HepG2 (cell line): ENCODE data around the gene GIMAP8. TPM values are rescaled to one million over a fixed set of nuclear protein-coding genes. Genes with fewer than 3 reads are reported as not detected.

Source experiments
- ATAC-seq: fragments of 200-7000 bp; cut with Tn5 transposase; 3 replicates; pipeline ENCODE4 v1.9.1; 2020; ENCODE audit warnings: mild to moderate bottlenecking, moderate library complexity
- BruUV-seq: library from RNA; stranded (reverse); fragments of 400-500 nt; replicated peaks from 2 replicates; lab custom pipeline; 2021; lab: Mats Ljungman, UMichigan
- CTCF ChIA-PET: fragments of 300-600 bp; formaldehyde crosslinking; extraction: SDS; loops from one replicate; lab custom pipeline; 2021; ENCODE audit warnings: low total read pairs, inconsistent platforms, low intra/inter-chr PET ratio; lab: Yijun Ruan, JAX
- POLR2A ChIA-PET: fragments of 350-600 bp; sonication (Branson Sonifier 250); formaldehyde crosslinking; loops from one replicate; lab custom pipeline; 2020; ENCODE audit warnings: antibody characterized with exemption, inconsistent platforms; lab: Yijun Ruan, JAX
- DNase-seq: peaks from one replicate; pipeline ENCODE4 v3.0.0-alpha.2; 2015; ENCODE audit warnings: low spot score
- FAIRE-seq: peaks from 3 replicates; lab custom pipeline; 2011; peaks lifted over from hg19 to GRCh38; lab: Jason Lieb, UNC
- H2AFZ ChIP-seq: one replicate; pipeline ENCODE4 v1.6.1; 2011; ENCODE audit warnings: low read length, inconsistent platforms
- H3K27ac ChIP-seq: fragments of 300-600 bp; 3 replicates; pipeline ENCODE4 v1.8.0; 2011; ENCODE audit warnings: mixed run types, mild to moderate bottlenecking, mixed read lengths, low read length, inconsistent platforms; ENCODE audit not compliant: insufficient read depth; ENCODE audit errors: extremely low read length
- H3K27me3 ChIP-seq, 2 experiments: fragments of 200-600 bp in 1 of 2; 2 replicates in 1 of 2; 3 replicates in 1 of 2; pipeline versions ENCODE4 v1.6.0 to v1.8.0; 2011; ENCODE audit warnings: low read length in 2 of 2, mild to moderate bottlenecking in 2 of 2, moderate library complexity in 2 of 2, inconsistent platforms in 1 of 2; ENCODE audit not compliant: insufficient read depth in 2 of 2, control insufficient read depth in 1 of 2
- H3K36me3 ChIP-seq, 2 experiments: fragments of 200-600 bp in 1 of 2; replicated peaks in 1 of 2; 2 replicates in 1 of 2; 3 replicates in 1 of 2; pipeline versions ENCODE4 v1.5.1 to v1.8.0; 2011; ENCODE audit warnings: low read length in 2 of 2, inconsistent platforms in 1 of 2; ENCODE audit not compliant: insufficient read depth in 2 of 2, control insufficient read depth in 1 of 2
- H3K4me1 ChIP-seq: 2 replicates; pipeline ENCODE4 v1.5.1; 2012; ENCODE audit warnings: low read length, inconsistent platforms; ENCODE audit not compliant: insufficient read depth
- H3K4me2 ChIP-seq: 2 replicates; pipeline ENCODE4 v1.6.0; 2011; ENCODE audit warnings: low read depth, low read length, inconsistent platforms
- H3K4me3 ChIP-seq, 3 experiments: fragments of 200-600 bp in 1 of 3; sonication (generic), shearing (Covaris generic) in 1 of 3; replicated peaks in 1 of 3; 2 replicates each; pipeline ENCODE4 v1.5.1; 2011 to 2016; ENCODE audit warnings: low read length in 3 of 3, inconsistent platforms in 2 of 3, low read depth in 2 of 3, mild to moderate bottlenecking in 2 of 3, control low read depth in 1 of 3, mixed read lengths in 1 of 3; ENCODE audit not compliant: insufficient read depth in 1 of 3
- H3K79me2 ChIP-seq: one replicate; pipeline ENCODE4 v1.6.1; 2011; ENCODE audit warnings: low read length, inconsistent platforms; ENCODE audit not compliant: insufficient read depth
- H3K9ac ChIP-seq: 2 replicates; pipeline ENCODE4 v1.6.0; 2011; ENCODE audit warnings: mild to moderate bottlenecking, low read depth, low read length, inconsistent platforms; ENCODE audit not compliant: insufficient read depth
- H3K9me3 ChIP-seq: 2 replicates; pipeline ENCODE4 v1.5.1; 2012; ENCODE audit warnings: mild to moderate bottlenecking, low read length
- H4K20me1 ChIP-seq: 2 replicates; pipeline ENCODE4 v1.6.0; 2011; ENCODE audit warnings: inconsistent platforms, mild to moderate bottlenecking, low read length, moderate library complexity; ENCODE audit not compliant: insufficient read depth
- ATF7-NPFF ChIP-seq: sonication (generic); formaldehyde crosslinking; IDR thresholded peaks from 2 replicates; pipeline ENCODE4 v1.8.1; 2023; ENCODE audit warnings: mild to moderate bottlenecking, low read depth, missing genetic modification reagents, moderate library complexity
- CBFB ChIP-seq: sonication (generic); formaldehyde crosslinking; IDR thresholded peaks from 2 replicates; pipeline ENCODE4 v1.4.0; 2020; ENCODE audit warnings: missing genetic modification reagents
- GABPA ChIP-seq, 2 experiments: IDR thresholded peaks; 2 replicates each; pipeline ENCODE4 v1.6.1; 2011 to 2016; ENCODE audit warnings: low read depth in 2 of 2, low read length in 1 of 2, missing biosample characterization in 1 of 2, missing genetic modification characterization in 1 of 2
- GFI1 ChIP-seq: sonication (generic); formaldehyde crosslinking; IDR thresholded peaks from 2 replicates; pipeline ENCODE4 v1.5.0; 2020; ENCODE audit warnings: missing genetic modification reagents, mild to moderate bottlenecking, borderline replicate concordance
- HDAC1 ChIP-seq: sonication (generic); formaldehyde crosslinking; IDR thresholded peaks from 2 replicates; pipeline ENCODE4 v1.5.1; 2020; ENCODE audit warnings: mild to moderate bottlenecking, missing genetic modification reagents
- NAIF1 ChIP-seq: sonication (generic); formaldehyde crosslinking; IDR thresholded peaks from 2 replicates; pipeline ENCODE4 v1.5.0; 2020; ENCODE audit warnings: mild to moderate bottlenecking, missing genetic modification reagents, borderline replicate concordance
- PATZ1 ChIP-seq: sonication (generic); formaldehyde crosslinking; IDR thresholded peaks from 2 replicates; pipeline ENCODE4 v1.4.0; 2020; ENCODE audit warnings: missing genetic modification reagents
- PLSCR1 ChIP-seq: sonication (generic); formaldehyde crosslinking; IDR thresholded peaks from 2 replicates; pipeline ENCODE4 v1.5.0; 2020; ENCODE audit warnings: missing genetic modification reagents, mild to moderate bottlenecking, borderline replicate concordance
- PPARG ChIP-seq: conservative IDR thresholded peaks from 2 replicates; pipeline ENCODE4 v1.6.1; 2016; ENCODE audit warnings: missing biosample characterization, missing genetic modification reagents
- RAD21 ChIP-seq: fragments of 450-650 bp; formaldehyde crosslinking; IDR thresholded peaks from 2 replicates; pipeline ENCODE4 v1.5.0; 2020; ENCODE audit warnings: mild to moderate bottlenecking
- SNRNP70 ChIP-seq: fragments of 200-400 bp; formaldehyde crosslinking; IDR thresholded peaks from 2 replicates; pipeline ENCODE4 v1.6.1; 2017; ENCODE audit warnings: mild to moderate bottlenecking, low read depth, low read length, moderate library complexity
- ZFP1 ChIP-seq: IDR thresholded peaks from 2 replicates; pipeline ENCODE4 v1.6.1; 2016
- ZFYVE20 ChIP-seq: sonication (generic); formaldehyde crosslinking; IDR thresholded peaks from 2 replicates; pipeline ENCODE4 v1.8.0; 2023; ENCODE audit warnings: low read depth, mild to moderate bottlenecking, moderate library complexity, missing genetic modification reagents, borderline replicate concordance
- ZMYM4 ChIP-seq: sonication (generic); formaldehyde crosslinking; IDR thresholded peaks from 2 replicates; pipeline ENCODE4 v1.8.1; 2023; ENCODE audit warnings: mild to moderate bottlenecking, missing genetic modification reagents
- ZNF234 ChIP-seq: sonication (generic); formaldehyde crosslinking; conservative IDR thresholded peaks from 2 replicates; pipeline ENCODE4 v1.5.1; 2020; ENCODE audit warnings: mild to moderate bottlenecking, missing genetic modification reagents
- WGBS: methylation state at CpG from one replicate; pipeline ENCODE4 v1.1.6; 2017; ENCODE audit warnings: low lambda C conversion rate; 5-methylcytosine and 5-hydroxymethylcytosine counted together
- in situ Hi-C: cut with HindIII; loops from 2 replicates; pipeline ENCODE4 v1.10.0; 2017; ENCODE audit warnings: low pct_unique_long_range_greater_than_20kb; ENCODE audit not compliant: extremely low pct_ligation_motif_present
- intact Hi-C: fragments of 100-400 bp; cut with micrococcal nuclease; formaldehyde crosslinking; loops from one replicate; pipeline ENCODE4 v1.10.0; 2022; ENCODE audit not compliant: unreplicated experiment
- polyA plus RNA-seq, 8 experiments: library from polyadenylated mRNA; depleted of rRNA in 3 of 8; stranded (reverse) in 7 of 8; unstranded in 1 of 8; fragments of >200 nt; fragmentation: Illumina TruSeq in 4 of 8; extraction: Trizol in 4 of 8; gene quantifications; 2 replicates each; pipeline versions ENCODE4 v1.2.1 to v1.2.3, GENCODE V29; 2011 to 2016; ENCODE audit warnings: low read depth in 4 of 8, missing spikeins in 1 of 8, mixed read lengths in 1 of 8; ENCODE audit not compliant: insufficient read depth in 1 of 8
- total RNA-seq, 5 experiments: library from RNA; depleted of rRNA; stranded (reverse); fragments of >200 nt; fragmentation: Illumina TruSeq; extraction: Trizol; gene quantifications; 2 replicates each; pipeline ENCODE4 v1.2.3, GENCODE V29; 2016; ENCODE audit warnings: low read depth in 1 of 5
- TF ChIP-seq, protein P1 (sequence below): IDR thresholded peaks from 2 replicates; pipeline ENCODE4 v1.6.1; 2016
- TF ChIP-seq, protein P2 (sequence below): sonication (generic); formaldehyde crosslinking; IDR thresholded peaks from 2 replicates; pipeline ENCODE4 v1.4.0; 2020; ENCODE audit warnings: missing genetic modification reagents

The GIMAP8 gene
- total and polyA plus RNA-seq, 2 of the 13 experiments (the other 11 are each of a cell fraction or from before 2014, with no cell fraction given), result not detected

DNA sequence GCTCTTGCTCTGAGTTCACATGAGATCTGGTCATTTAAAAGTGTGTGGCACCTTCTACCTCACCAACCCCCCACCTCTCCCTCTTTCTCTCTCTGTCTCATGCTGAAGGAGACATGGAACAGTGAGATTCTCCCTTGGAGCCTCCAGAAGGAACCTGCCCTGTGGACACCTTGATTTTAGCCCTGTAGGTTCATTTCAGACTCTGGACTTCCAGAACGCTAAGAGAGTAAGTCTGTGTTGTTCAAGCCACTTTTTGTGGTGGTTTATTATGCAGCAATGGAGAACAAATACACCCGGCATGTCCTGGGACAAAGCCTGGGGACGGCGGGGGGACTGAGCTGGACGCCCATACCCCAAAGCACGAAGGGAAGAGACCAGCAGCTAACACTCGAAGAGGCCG, 20.7 kb upstream of the GIMAP8 start:
- in situ Hi-C loops (no loop called here), intact Hi-C loops (no loop called here)
- no peak for ATAC-seq
- Histone ChIP-seq H3K4me1 (peaks cover 6% of the 10 kb centered on the region), H3K9ac (no peak overlapping the region), H2AFZ (no peak overlapping the region), H3K36me3 (no peaks in the 10 kb centered on the region), H4K20me1 (no peaks in the 10 kb centered on the region), H3K9me3 (no peaks in the 10 kb centered on the region), H3K79me2 (no peaks in the 10 kb centered on the region), H3K4me2 (no peak overlapping the region), H3K27ac (no peak overlapping the region), H3K27me3 (peaks cover 5 to 61% of the 10 kb centered on the region in 2 experiments; a peak in 4 of 5 replicates), H3K4me3 (no peak overlapping the region)
- ChIA-PET POLR2A (no interaction called here), CTCF (no interaction called here)
- no peak for DNase-seq
- 28% methylated on average over 7 of the region's 8 CpGs for WGBS
- FAIRE-seq, result no peak
- no peak for TF ChIP-seq PLSCR1 (CRISPR knock-in tag)
- TF ChIP-seq GFI1 (CRISPR knock-in tag), result no peak
- TF ChIP-seq ATF7-NPFF, result no peak
- TF ChIP-seq, protein P1, sequence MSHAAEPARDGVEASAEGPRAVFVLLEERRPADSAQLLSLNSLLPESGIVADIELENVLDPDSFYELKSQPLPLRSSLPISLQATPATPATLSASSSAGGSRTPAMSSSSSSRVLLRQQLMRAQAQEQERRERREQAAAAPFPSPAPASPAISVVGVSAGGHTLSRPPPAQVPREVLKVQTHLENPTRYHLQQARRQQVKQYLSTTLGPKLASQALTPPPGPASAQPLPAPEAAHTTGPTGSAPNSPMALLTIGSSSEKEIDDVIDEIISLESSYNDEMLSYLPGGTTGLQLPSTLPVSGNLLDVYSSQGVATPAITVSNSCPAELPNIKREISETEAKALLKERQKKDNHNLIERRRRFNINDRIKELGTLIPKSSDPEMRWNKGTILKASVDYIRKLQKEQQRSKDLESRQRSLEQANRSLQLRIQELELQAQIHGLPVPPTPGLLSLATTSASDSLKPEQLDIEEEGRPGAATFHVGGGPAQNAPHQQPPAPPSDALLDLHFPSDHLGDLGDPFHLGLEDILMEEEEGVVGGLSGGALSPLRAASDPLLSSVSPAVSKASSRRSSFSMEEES (CRISPR knock-in tag), result no peak
- TF ChIP-seq CBFB (CRISPR knock-in tag), result no peak
- TF ChIP-seq ZFYVE20, result no peak
- TF ChIP-seq GABPA (IDR thresholded peaks at IDR 0.05; ENCODE audit: low read depth, low read length), result no peak
- TF ChIP-seq GABPA (CRISPR knock-in tag; IDR thresholded peaks at IDR 0.05; ENCODE audit: low read depth), result no peak
- no peak for TF ChIP-seq RAD21 (CRISPR knock-in tag)
- no peak for TF ChIP-seq NAIF1 (CRISPR knock-in tag)
- TF ChIP-seq ZFP1 (CRISPR knock-in tag), result no peak
- no peak for TF ChIP-seq PATZ1 (CRISPR knock-in tag)
- no peak for TF ChIP-seq PPARG (CRISPR knock-in tag)
- no peak for TF ChIP-seq SNRNP70
- TF ChIP-seq HDAC1 (CRISPR knock-in tag), result no peak
- TF ChIP-seq, protein P2, sequence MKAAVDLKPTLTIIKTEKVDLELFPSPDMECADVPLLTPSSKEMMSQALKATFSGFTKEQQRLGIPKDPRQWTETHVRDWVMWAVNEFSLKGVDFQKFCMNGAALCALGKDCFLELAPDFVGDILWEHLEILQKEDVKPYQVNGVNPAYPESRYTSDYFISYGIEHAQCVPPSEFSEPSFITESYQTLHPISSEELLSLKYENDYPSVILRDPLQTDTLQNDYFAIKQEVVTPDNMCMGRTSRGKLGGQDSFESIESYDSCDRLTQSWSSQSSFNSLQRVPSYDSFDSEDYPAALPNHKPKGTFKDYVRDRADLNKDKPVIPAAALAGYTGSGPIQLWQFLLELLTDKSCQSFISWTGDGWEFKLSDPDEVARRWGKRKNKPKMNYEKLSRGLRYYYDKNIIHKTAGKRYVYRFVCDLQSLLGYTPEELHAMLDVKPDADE, result no peak
- TF ChIP-seq ZMYM4 (CRISPR knock-in tag), result no peak
- TF ChIP-seq ZNF234 (CRISPR knock-in tag), result no peak
- BruUV-seq, result no TSS peak
